ENCODE results near the gene NAA38.

The NAA38 gene

GRCh38 chr17:7822126-7822525, 35.2 kb downstream of the NAA38 start:
- DNase-seq: no peak

DNA sequence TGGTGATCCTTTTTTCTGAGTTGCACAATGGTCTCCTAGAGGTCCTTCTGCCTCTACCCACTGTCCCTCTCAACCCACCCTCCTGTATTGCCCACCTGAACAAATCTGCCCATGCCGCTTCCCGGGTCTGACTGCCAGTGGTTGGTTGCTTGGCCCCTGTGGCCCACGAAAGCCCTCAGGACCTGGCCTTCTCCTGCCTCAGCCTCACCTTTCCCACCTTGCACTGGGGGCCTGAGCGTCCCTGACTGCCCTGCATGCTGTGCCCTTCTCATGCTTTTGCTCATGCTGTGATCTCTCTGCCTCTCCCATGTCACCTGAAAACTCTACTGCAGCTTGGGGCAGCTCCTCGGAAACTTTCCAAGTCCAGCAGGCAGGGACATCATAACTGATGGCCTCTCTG, 37.1 kb downstream of the NAA38 start:
- DNase-seq: no peak

DNA sequence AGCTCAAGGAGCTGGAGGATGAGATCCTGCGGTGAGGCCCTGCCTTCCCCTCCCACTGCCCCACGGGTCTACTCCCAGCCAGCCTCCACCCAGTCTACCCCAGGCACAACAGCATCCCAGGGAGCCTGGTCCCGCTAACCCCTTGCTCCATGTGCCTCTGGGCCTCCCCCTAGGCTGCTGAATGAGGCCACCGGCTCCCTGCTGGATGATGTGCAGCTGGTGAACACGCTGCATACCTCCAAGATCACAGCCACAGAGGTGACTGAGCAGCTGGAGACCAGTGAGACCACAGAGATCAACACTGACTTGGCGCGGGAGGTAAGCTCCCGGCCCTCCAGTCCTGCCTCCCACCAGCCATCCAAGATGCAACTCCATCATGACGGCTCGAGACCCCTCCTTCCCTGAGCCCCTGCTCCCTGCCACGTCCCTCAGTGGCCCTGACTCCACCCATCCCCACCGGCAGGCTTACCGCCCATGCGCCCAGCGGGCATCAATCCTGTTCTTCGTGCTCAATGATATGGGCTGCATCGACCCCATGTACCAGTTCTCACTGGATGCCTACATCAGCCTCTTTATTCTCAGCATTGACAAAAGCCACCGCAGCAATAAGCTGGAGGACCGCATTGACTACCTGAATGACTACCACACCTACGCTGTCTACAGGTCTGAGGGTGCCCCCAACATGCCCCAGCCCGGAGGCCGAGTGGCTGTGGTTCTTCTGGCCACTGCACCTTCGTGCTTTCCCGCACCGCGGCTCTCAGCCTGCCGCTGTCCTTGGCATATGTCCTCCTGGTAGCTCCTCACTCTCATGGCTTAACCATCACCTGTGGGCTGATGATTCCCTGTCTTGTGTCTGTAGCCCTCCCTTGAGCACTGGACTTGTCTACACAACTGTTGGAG, 38.4 kb downstream of the NAA38 start:
- DNase-seq: no peak

DNA sequence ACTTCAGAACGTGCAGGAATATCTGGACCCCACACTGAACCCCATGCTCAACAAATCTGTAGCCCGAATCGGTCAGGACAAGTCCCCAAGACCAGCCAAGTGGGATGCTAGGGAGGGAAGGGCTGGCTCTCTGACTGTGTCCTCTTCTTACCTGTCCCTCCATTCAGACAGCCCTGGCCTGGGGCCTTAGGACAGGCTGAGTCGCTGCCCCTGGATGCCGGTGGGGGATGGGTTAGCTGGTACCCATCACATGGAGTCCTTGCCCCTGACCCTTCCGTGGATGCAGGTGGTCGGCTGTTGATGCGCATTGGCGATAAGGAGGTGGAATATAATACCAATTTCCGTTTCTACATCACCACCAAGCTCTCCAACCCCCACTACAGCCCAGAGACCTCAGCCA, 39.3 kb downstream of the NAA38 start:
- no peak for DNase-seq

- DNase-seq: no peak
These were observed 39.8 kb downstream of the NAA38 start for GRCh38 chr17:7817643-7817964.

DNA sequence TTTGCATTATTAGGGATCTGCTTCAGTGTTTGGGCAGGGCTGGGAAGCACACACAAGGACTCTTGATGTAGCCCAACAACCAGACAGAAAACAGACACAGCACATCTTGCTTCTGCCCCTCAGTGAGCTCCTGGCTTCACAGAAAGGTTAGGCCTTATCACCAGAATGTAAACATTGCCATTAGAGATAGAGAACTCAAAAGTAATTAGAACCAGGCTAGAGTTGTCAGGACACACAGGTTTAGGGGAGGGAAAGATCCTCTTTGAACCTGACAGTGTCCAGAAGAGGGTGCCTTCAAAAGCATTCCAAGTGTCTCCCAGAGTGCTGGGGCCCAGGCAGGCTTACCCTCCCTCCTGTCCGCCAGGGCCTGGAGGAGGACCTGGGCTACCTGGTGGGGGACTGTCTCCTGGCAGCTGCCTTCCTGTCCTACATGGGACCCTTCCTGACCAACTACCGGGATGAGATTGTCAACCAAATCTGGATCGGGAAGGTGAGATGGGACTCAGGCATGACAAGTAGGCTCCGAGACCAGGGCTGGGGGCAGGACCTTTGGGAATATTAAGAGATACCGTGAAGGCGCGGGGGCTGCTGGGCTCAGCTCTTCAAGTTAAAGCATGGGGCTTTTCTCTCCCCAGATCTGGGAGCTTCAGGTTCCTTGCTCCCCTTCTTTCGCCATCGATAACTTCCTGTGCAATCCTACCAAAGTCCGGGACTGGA, 40.3 kb downstream of the NAA38 start:
- no peak for DNase-seq

DNA sequence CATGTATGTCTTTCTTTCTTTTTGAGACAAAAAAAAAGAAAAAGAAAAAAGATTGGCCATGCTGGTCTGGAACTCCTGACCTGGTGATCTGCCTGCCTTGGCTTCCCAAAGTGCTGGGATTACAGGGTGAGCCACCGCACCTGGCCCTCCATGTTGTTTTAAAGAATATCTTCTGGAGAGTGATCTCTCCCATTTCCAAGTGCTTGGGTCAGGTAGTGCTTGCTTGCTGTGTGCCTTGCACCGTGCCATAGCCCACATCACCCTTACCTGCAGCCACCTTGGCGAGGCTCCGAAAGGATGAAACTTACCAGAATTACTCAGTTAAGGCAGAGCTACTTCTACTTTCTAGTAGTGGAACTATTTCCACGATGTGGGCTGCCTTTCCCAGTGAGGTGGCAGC, 42.4 kb downstream of the NAA38 start:
- DNase-seq: no peak

DNA sequence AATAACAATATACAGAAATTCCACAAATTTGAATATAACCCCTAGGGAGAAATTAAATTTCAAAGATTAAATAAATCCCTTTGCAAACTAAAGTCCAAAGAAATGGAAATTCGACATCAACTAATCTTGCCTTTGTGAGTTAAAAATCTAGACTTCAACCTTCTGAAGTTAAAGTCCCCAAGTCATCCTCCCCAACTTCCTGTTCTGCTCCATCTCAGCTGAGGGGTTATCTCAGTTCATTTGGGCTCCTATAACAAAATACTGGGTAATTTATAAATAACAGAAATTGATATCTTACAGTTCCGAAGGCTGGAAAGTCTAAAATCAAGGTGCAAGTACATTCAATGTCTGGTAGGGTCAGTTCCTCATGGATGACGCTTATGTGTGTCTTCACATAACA, 46.1 kb downstream of the NAA38 start:
- peak in 1 of 2 donors; percentile 22 for DNase-seq

DNA sequence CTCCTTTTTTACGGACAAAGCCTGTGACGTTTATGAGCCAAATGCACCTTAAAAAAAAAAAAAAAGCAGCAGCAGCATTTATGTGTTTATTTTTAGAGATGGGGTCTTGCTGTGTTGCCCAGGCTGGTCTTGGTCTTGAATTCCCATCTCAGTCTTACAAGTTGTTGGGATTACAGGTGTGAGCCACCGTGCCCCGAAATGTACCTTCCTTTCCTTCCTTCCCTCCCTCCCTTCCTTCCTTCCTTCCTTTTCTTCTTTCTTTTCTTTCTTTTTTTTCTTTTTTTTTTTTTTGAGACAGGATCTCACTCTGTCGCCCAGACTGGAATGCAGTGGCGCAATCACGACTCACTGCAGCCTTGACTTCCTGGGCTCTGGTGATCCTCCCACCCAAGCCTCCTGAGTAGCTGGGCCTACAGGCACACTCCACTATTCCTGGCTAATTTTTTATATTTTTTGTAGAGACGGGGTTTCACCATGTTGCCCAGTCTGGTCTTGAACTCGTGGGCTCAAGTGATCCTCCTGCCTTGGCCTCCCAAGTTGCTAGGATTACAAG, 47.5 kb downstream of the NAA38 start:
- peak in 1 of 2 donors; percentile 16 for DNase-seq

GRCh38 chr17:7809086-7809790, 48.1 kb downstream of the NAA38 start:
- no peak for DNase-seq

DNA sequence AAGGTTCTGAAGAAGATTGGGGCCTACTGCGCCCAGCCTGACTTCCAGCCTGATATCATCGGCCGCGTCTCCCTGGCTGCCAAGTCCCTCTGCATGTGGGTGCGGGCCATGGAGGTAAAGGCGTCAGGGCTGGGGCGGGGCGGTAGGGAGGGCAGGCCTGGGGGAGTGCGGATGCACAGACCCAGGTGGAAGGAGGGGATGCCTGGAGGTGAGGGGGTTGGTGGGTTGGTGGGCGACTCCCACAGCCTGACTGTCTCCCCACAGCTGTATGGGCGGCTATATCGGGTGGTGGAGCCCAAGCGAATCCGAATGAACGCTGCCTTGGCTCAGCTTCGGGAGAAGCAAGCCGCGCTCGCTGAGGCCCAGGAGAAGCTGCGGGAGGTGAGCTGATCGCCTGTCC, 50.2 kb downstream of the NAA38 start:
- DNase-seq: no peak

All from inflammatory macrophage (primary cell).